GM18520 (cell line): ENCODE data around the gene APC.

Experiments used
- ATAC-seq: cut with Tn5 transposase; IDR thresholded peaks from one replicate; pipeline ENCODE4 v1.9.1; 2021; ENCODE audit not compliant: unreplicated experiment

APC gene

DNA sequence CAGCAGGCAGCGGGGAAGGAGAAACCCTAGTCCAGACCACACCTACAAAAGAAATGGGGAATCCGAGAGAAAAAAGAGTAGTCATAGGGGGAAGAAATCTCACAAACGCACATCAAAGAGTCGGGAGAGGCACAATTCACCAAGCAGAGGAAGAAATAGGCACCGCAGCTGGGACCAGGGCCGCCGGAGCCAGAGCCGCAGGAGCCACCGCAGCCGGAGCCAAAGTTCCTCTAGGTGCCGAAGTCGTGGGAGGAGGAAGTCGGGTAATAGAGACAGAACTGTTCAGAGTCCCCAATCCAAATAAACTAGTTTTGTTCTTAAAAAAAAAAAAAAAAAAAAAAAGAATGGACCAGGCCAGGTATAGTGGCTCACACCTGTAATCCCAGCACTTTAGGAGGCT lies 155.1 kb downstream of the APC start:
- no peak for ATAC-seq

DNA sequence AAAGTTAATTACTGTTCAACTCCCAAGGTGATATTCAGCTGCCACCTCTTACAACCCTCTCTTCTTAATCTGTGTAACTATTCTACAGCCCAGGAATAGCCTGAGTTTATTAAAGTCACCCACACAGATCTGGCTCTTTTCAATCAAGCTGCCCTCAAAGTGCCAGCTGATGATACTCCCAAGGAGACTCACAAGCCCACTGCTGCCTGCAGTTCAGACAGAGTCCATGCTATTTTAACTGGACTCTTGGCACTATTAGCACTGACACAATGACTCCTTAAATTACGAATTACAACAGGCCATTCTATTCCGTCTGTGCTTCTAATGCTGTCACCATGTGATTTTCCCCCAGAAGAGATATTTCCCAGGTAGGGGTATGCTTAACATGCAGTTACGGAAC lies 158.0 kb downstream of the APC start:
- no peak for ATAC-seq
